Esophagus (tissue), 2 donors: Measurements from ENCODE around the gene BCL11B. TPM values are rescaled to one million over a fixed set of nuclear protein-coding genes. Genes with fewer than 3 reads are reported as not detected.

Experiments used
- H3K27ac ChIP-seq, 2 donors: one replicate each; pipeline ENCODE4 v1.5.1; 2013; ENCODE audit warnings: low read depth in 2 of 2, mild to moderate bottlenecking in 2 of 2, inconsistent platforms in 1 of 2, low read length in 1 of 2, moderate library complexity in 1 of 2
- H3K27me3 ChIP-seq, 2 donors: one replicate each; pipeline ENCODE4 v1.6.1; 2013; ENCODE audit warnings: low read length in 2 of 2, control low read depth in 1 of 2, mild to moderate bottlenecking in 1 of 2; ENCODE audit not compliant: insufficient read depth in 2 of 2, control insufficient read depth in 1 of 2
- H3K36me3 ChIP-seq, 2 donors: one replicate each; pipeline ENCODE4 v1.6.1; 2013; ENCODE audit warnings: low read length in 1 of 2; ENCODE audit not compliant: control insufficient read depth in 2 of 2, insufficient read depth in 2 of 2
- H3K4me1 ChIP-seq, 2 donors: one replicate each; pipeline ENCODE4 v1.6.1; 2013; ENCODE audit warnings: low read length in 1 of 2; ENCODE audit not compliant: control insufficient read depth in 2 of 2, insufficient read depth in 2 of 2
- H3K4me3 ChIP-seq, 2 donors: one replicate each; pipeline ENCODE4 v1.5.1; 2013; ENCODE audit warnings: low read length in 2 of 2, mild to moderate bottlenecking in 2 of 2, low read depth in 1 of 2, moderate library complexity in 1 of 2
- H3K9me3 ChIP-seq, 2 donors: one replicate each; pipeline ENCODE4 v1.6.1; 2013; ENCODE audit warnings: mild to moderate bottlenecking in 2 of 2, low read depth in 1 of 2, low read length in 1 of 2, moderate library complexity in 1 of 2; ENCODE audit not compliant: control insufficient read depth in 2 of 2, insufficient read depth in 1 of 2
- WGBS, 2 donors: extraction: QIAGEN DNeasy Blood & Tissue Kit; methylation state at CpG; one replicate each; pipeline ENCODE4 v1.1.7; 2013; 5-methylcytosine and 5-hydroxymethylcytosine counted together
- polyA plus RNA-seq, 2 donors: library from polyadenylated mRNA; stranded (reverse); fragments of 200-250 nt; gene quantifications; one replicate each; pipeline ENCODE4 v1.2.3, GENCODE V29; 2013
- donor health status: healthy with polysubstance abuse.
- donor health status: Bipolar disorder and iron deficiency.

BCL11B gene
- polyA plus RNA-seq, 2 donors = 1.7 to 2.2 TPM

DNA sequence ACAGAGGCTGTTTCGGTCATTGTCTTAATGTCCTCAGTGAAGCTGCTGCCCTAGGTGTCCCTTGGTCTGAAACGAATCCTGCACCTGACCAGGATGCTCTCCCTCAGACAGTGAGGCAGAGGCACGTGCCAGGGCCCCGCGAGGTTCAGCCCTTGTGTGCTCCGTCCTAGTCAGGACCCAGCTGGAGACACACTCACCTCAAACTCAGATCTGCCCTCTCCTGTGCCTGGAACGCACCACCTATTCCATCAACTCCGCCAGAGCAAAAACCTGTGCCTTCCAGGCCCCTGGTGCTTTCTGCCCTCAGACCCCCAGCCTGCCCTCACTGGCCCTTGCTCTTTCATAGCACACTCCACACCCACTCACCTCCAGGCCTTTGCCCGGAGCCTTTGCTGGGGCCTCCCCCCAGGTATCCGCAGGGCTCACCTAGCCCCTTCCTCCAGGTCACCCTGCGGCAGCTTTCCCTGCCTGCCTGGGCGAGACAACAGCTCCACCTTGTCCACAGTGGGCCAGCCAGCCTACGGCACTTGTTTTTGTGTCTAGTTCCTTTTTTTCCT lies 150.6 kb downstream of the BCL11B start:
- WGBS, 2 donors = 87% methylated on average over 13 of the region's 13 CpGs
- Histone ChIP-seq H3K36me3 (no peaks in the 10 kb centered on the region), H3K9me3 (no peaks in the 10 kb centered on the region), H3K4me1 (no peaks in the 10 kb centered on the region), H3K27ac (no peak overlapping the region), H3K27me3 (no peaks in the 10 kb centered on the region), H3K4me3 (no peak overlapping the region)

GRCh38 chr14:99120526-99121318 lies 151.3 kb downstream of the BCL11B start:
- Histone ChIP-seq H3K27me3 (no peaks in the 10 kb centered on the region), H3K36me3 (no peaks in the 10 kb centered on the region)

GRCh38 chr14:99119554-99120525 lies 152.2 kb downstream of the BCL11B start:
- Histone ChIP-seq H3K9me3 (peaks cover 0 to 3% of the 10 kb centered on the region in 2 donors), H3K4me1 (no peaks in the 10 kb centered on the region), H3K27me3 (no peaks in the 10 kb centered on the region), H3K4me3 (no peak overlapping the region), H3K27ac (no peak overlapping the region), H3K36me3 (no peaks in the 10 kb centered on the region)
- WGBS, 2 donors = 78 to 87% methylated on average over 18 of the region's 18 CpGs

More at GRCh38 chr14:99120526-99121318, 151.3 kb downstream of the BCL11B start:
- Histone ChIP-seq H3K9me3 (no peaks in the 10 kb centered on the region), H3K4me1 (no peaks in the 10 kb centered on the region), H3K4me3 (no peak overlapping the region), H3K27ac (no peak overlapping the region)
- WGBS, 2 donors = 86 to 91% methylated on average over 17 of the region's 17 CpGs

Other genes starting within 250 kb of the BCL11B start
- 10 to 100 TPM; 15.4 to 25.2 TPM for gene SETD3, start 208.7 kb upstream of the BCL11B start, polyA plus RNA-seq
- gene CCNK, start 209.2 kb upstream of the BCL11B start, polyA plus RNA-seq = 10 to 100 TPM; 12.4 to 15.4 TPM